GM21737 (cell line): ENCODE measurements around the gene SYT1.

ENCODE experiments used
- ATAC-seq: cut with Tn5 transposase; IDR thresholded peaks from one replicate; pipeline ENCODE4 v1.9.1; 2021; ENCODE audit warnings: mild to moderate bottlenecking, moderate library complexity; ENCODE audit not compliant: unreplicated experiment

SYT1 gene

GRCh38 chr12:79380402-79380801 is 515.8 kb downstream of the SYT1 start:
- ATAC-seq: no peak

GRCh38 chr12:79381248-79382208 is 517.0 kb downstream of the SYT1 start:
- no peak for ATAC-seq

GRCh38 chr12:79384551-79384950 is 520.0 kb downstream of the SYT1 start:
- no peak for ATAC-seq

GRCh38 chr12:79388011-79388410 is 523.4 kb downstream of the SYT1 start:
- no peak for ATAC-seq

GRCh38 chr12:79393842-79394241 is 529.3 kb downstream of the SYT1 start:
- no peak for ATAC-seq

- ATAC-seq: no peak
These were observed 533.0 kb downstream of the SYT1 start for GRCh38 chr12:79397609-79398008.

- ATAC-seq: no peak
These were observed 535.9 kb downstream of the SYT1 start for GRCh38 chr12:79400481-79400880.

GRCh38 chr12:79402606-79403005 is 538.0 kb downstream of the SYT1 start:
- no peak for ATAC-seq

- ATAC-seq: no peak
These were observed 542.4 kb downstream of the SYT1 start for GRCh38 chr12:79406993-79407392.

GRCh38 chr12:79407671-79408622 is 543.4 kb downstream of the SYT1 start:
- peak; percentile 69 for ATAC-seq

GRCh38 chr12:79408689-79409088 is 544.1 kb downstream of the SYT1 start:
- no peak for ATAC-seq

GRCh38 chr12:79409562-79409961 is 545.0 kb downstream of the SYT1 start:
- ATAC-seq: no peak

GRCh38 chr12:79411791-79412190 is 547.2 kb downstream of the SYT1 start:
- no peak for ATAC-seq

- ATAC-seq: no peak
These were observed 549.2 kb downstream of the SYT1 start for GRCh38 chr12:79413796-79414195.

GRCh38 chr12:79414252-79414651 is 549.7 kb downstream of the SYT1 start:
- no peak for ATAC-seq

- ATAC-seq: no peak
These were observed 550.7 kb downstream of the SYT1 start for GRCh38 chr12:79415321-79415720.

GRCh38 chr12:79415746-79416435 is 551.3 kb downstream of the SYT1 start:
- ATAC-seq: no peak

GRCh38 chr12:79420146-79420618 is 555.6 kb downstream of the SYT1 start:
- ATAC-seq: no peak

GRCh38 chr12:79421236-79421740 is 556.7 kb downstream of the SYT1 start:
- no peak for ATAC-seq

- no peak for ATAC-seq
These were observed 557.7 kb downstream of the SYT1 start for GRCh38 chr12:79422060-79422812.
